Endothelial cell of umbilical vein (primary cell): ENCODE data around the gene GPR137C. TPM values are rescaled to one million over a fixed set of nuclear protein-coding genes. Genes with fewer than 3 reads are reported as not detected.

Source experiments
- BruUV-seq: library from RNA; stranded (reverse); fragments of 400-500 nt; replicated peaks from 2 replicates; lab custom pipeline; 2021; lab: Mats Ljungman, UMichigan
- CTCF ChIA-PET: fragments of 300-600, 350-600 bp; sonication (Branson Sonifier 250); formaldehyde crosslinking; loops from one replicate; lab custom pipeline; 2021; ENCODE audit warnings: antibody characterized with exemption, inconsistent platforms; lab: Charles Lee
- POLR2A ChIA-PET: fragments of 300-600, 350-600 bp; sonication (Branson Sonifier 250); formaldehyde crosslinking; loops from one replicate; lab custom pipeline; 2021; ENCODE audit warnings: antibody characterized with exemption, inconsistent platforms; lab: Charles Lee
- DNase-seq: peaks from one replicate; pipeline ENCODE4 v3.0.0-alpha.2; 2011; ENCODE audit warnings: low read depth, low spot score
- FAIRE-seq: peaks from 2 replicates; lab custom pipeline; 2011; peaks lifted over from hg19 to GRCh38; lab: Jason Lieb, UNC
- H2AFZ ChIP-seq: 2 replicates; pipeline ENCODE4 v1.6.0; 2012; ENCODE audit warnings: low read depth, low read length, control low read depth, inconsistent platforms
- H3K27ac ChIP-seq: 2 replicates; pipeline ENCODE4 v1.5.1; 2011; ENCODE audit warnings: low read depth, mild to moderate bottlenecking, control low read depth, low read length, moderate library complexity; ENCODE audit not compliant: insufficient read depth
- H3K27me3 ChIP-seq, 2 experiments: 2 replicates each; pipeline versions ENCODE4 v1.6.0 to v1.6.1; 2011; ENCODE audit warnings: low read length in 2 of 2, mixed read lengths in 1 of 2; ENCODE audit not compliant: control insufficient read depth in 2 of 2, insufficient read depth in 2 of 2
- H3K36me3 ChIP-seq, 2 experiments: 2 replicates in 1 of 2; 3 replicates in 1 of 2; pipeline ENCODE4 v1.5.1; 2011; ENCODE audit warnings: low read length in 2 of 2, mild to moderate bottlenecking in 1 of 2, moderate library complexity in 1 of 2; ENCODE audit not compliant: control insufficient read depth in 2 of 2, insufficient read depth in 2 of 2; ENCODE audit errors: extremely low read depth in 1 of 2
- H3K4me1 ChIP-seq: 3 replicates; pipeline ENCODE4 v1.5.1; 2011; ENCODE audit warnings: mild to moderate bottlenecking, low read length; ENCODE audit not compliant: control insufficient read depth, insufficient read depth; ENCODE audit errors: extremely low read depth
- H3K4me2 ChIP-seq: 2 replicates; pipeline ENCODE4 v1.6.1; 2011; ENCODE audit warnings: low read length, control low read depth, mixed read lengths; ENCODE audit not compliant: insufficient read depth
- H3K4me3 ChIP-seq, 3 experiments: fragments of 200-600 bp in 1 of 3; sonication (generic), shearing (Covaris generic) in 1 of 3; replicated peaks in 1 of 3; 2 replicates each; pipeline ENCODE4 v1.5.1; 2011 to 2016; ENCODE audit warnings: control low read depth in 3 of 3, low read length in 3 of 3, mild to moderate bottlenecking in 2 of 3, inconsistent platforms in 1 of 3, low read depth in 1 of 3, moderate library complexity in 1 of 3; ENCODE audit not compliant: insufficient read depth in 1 of 3
- H3K79me2 ChIP-seq: 2 replicates; pipeline ENCODE4 v1.6.0; 2012; ENCODE audit warnings: low read length, inconsistent platforms; ENCODE audit not compliant: control insufficient read depth, insufficient read depth
- H3K9ac ChIP-seq: replicated peaks from 2 replicates; pipeline ENCODE3; 2011; ENCODE audit warnings: low read length, control low read depth; ENCODE audit not compliant: insufficient read depth; ENCODE audit errors: extremely low read depth
- H3K9me1 ChIP-seq: replicated peaks from 3 replicates; pipeline ENCODE4 v1.6.0; 2011; ENCODE audit warnings: mild to moderate bottlenecking, low read length; ENCODE audit not compliant: control insufficient read depth, insufficient read depth; ENCODE audit errors: extremely low read depth
- H3K9me3 ChIP-seq: replicated peaks from 2 replicates; pipeline ENCODE4 v1.5.1; 2012; ENCODE audit warnings: low read length, inconsistent platforms; ENCODE audit not compliant: control insufficient read depth, insufficient read depth
- H4K20me1 ChIP-seq: replicated peaks from 2 replicates; pipeline ENCODE3; 2011; ENCODE audit warnings: mild to moderate bottlenecking, low read length; ENCODE audit not compliant: control insufficient read depth, insufficient read depth; ENCODE audit errors: extremely low read depth
- EZH2 ChIP-seq: IDR thresholded peaks from 2 replicates; pipeline ENCODE4 v1.6.1; 2012; ENCODE audit warnings: borderline replicate concordance, low read depth, mild to moderate bottlenecking, moderate library complexity, low read length, inconsistent platforms; ENCODE audit not compliant: severe bottlenecking
- FOS ChIP-seq: IDR thresholded peaks from 2 replicates; pipeline ENCODE4 v1.6.1; 2011; ENCODE audit warnings: mild to moderate bottlenecking, low read length, moderate library complexity, borderline replicate concordance; ENCODE audit not compliant: insufficient read depth
- GATA2 ChIP-seq: IDR thresholded peaks from 2 replicates; pipeline ENCODE4 v1.7.0; 2011; ENCODE audit warnings: low read depth, mild to moderate bottlenecking, moderate library complexity, mixed read lengths, low read length; ENCODE audit not compliant: insufficient read length, insufficient read depth
- JUN ChIP-seq: IDR thresholded peaks from 2 replicates; pipeline ENCODE4 v1.6.1; 2011; ENCODE audit warnings: borderline replicate concordance, low read depth; ENCODE audit not compliant: insufficient read length, insufficient read depth
- MYC ChIP-seq: IDR thresholded peaks from one replicate; pipeline ENCODE4 v1.6.1; 2011; ENCODE audit warnings: mild to moderate bottlenecking, low read depth, low read length
- POLR2A ChIP-seq: IDR thresholded peaks from 2 replicates; pipeline ENCODE4 v1.6.1; 2012; ENCODE audit warnings: low read depth, mild to moderate bottlenecking, control low read depth, low read length
- POLR2AphosphoS5 ChIP-seq: IDR thresholded peaks from 2 replicates; pipeline ENCODE4 v1.6.1; 2012; ENCODE audit warnings: low read depth, mild to moderate bottlenecking, control low read depth, low read length, moderate library complexity; ENCODE audit not compliant: insufficient read depth
- dilution Hi-C: fragments of 300-500 bp; cut with MboI; formaldehyde crosslinking; loops from one replicate; pipeline ENCODE4 v1.15.0; 2019; ENCODE audit warnings: low sequenced_read_pairs; ENCODE audit not compliant: extremely low pct_ligation_motif_present
- intact Hi-C: fragments of 100-400 bp; cut with micrococcal nuclease; formaldehyde crosslinking; loops from one replicate; pipeline ENCODE4 v1.10.0; 2022
- polyA plus RNA-seq, 4 experiments: library from polyadenylated mRNA; depleted of rRNA in 3 of 4; stranded (reverse) in 3 of 4; unstranded in 1 of 4; fragments of >200 nt; gene quantifications; 2 replicates each; pipeline versions ENCODE4 v1.2.1 to v1.2.3, GENCODE V29; 2011 to 2012; ENCODE audit warnings: missing spikeins in 1 of 4
- total RNA-seq: library from RNA; stranded (reverse); gene quantifications from 2 replicates; pipeline ENCODE4 v1.2.3, GENCODE V29; 2021
- TF ChIP-seq, protein P1 (sequence below): IDR thresholded peaks from 2 replicates; pipeline ENCODE4 v1.6.1; 2011; ENCODE audit not compliant: insufficient read depth, insufficient read length
- TF ChIP-seq, protein P2 (sequence below), 2 donors: IDR thresholded peaks; 1 replicate in 1 of 2; 2 replicates in 1 of 2; pipeline ENCODE4 v1.5.1; 2011; ENCODE audit warnings: low read length in 2 of 2, mild to moderate bottlenecking in 2 of 2, moderate library complexity in 2 of 2, control low read depth in 1 of 2, inconsistent platforms in 1 of 2, low read depth in 1 of 2; ENCODE audit not compliant: insufficient read depth in 1 of 2; ENCODE audit errors: extremely low read depth in 1 of 2

The GPR137C gene
- total and polyA plus RNA-seq, 2 donors (not counting 3 experiments of a cell fraction or from before 2014, with no cell fraction given), result 1.5 to 5.7 TPM

DNA sequence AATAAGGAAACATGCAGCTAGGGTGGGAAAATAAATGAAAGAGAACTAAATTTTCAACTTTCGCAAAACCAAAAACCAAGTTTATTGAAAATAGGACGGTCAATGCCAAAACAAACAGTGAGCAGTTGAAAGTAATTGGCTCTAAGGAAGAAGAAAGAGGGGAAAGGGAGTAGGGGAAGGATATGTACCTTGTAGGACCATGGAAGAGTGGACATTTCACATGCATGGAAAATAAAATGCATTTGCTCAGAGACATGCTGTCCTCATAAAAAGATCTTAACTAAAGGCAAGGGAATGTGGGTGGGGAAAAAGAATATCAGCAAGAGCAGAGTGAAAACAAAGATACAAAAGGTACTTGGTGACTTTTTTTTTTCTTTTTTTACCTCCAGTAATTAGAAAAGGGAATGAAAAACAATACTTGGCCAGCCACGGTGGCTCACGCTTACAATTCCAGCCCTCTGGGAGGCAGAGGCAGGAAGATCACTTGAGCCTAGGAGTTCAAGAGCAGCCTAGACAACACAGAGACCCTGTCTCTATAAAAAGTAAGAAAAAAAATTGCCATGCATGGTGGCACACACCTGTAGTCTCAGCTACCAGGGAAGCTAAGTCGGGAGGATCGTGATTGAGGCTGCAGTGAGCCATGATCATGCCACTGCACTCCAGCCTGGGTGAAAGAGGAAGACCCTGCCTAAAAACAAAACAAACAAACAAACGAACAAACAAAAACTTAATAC, 6.9 kb upstream of the GPR137C start:
- POLR2A ChIA-PET, result no interaction called here
- FAIRE-seq (no peak), DNase-seq (no peak)
- H2AFZ ChIP-seq, result no peak overlapping the region
- BruUV-seq, result no TSS peak
- no peaks in the 10 kb centered on the region for H3K79me2 ChIP-seq
- H3K4me3 ChIP-seq, result no peak overlapping the region
- no peaks in the 10 kb centered on the region for H3K36me3 ChIP-seq
- CTCF ChIA-PET, result no interaction called here
- no peaks in the 10 kb centered on the region for H3K9me3 ChIP-seq
- no peak overlapping the region for H3K27ac ChIP-seq
- H3K4me2 ChIP-seq, result no peak overlapping the region
- dilution Hi-C loops (no loop called here), intact Hi-C loops (no loop called here)
- TF ChIP-seq POLR2A (no peak), MYC (no peak), GATA2 (no peak), FOS (no peak), EZH2 (no peak), JUN (no peak), POLR2AphosphoS5 (no peak)
- TF ChIP-seq, protein P1, sequence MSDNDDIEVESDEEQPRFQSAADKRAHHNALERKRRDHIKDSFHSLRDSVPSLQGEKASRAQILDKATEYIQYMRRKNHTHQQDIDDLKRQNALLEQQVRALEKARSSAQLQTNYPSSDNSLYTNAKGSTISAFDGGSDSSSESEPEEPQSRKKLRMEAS, result no peak
- TF ChIP-seq, protein P2, sequence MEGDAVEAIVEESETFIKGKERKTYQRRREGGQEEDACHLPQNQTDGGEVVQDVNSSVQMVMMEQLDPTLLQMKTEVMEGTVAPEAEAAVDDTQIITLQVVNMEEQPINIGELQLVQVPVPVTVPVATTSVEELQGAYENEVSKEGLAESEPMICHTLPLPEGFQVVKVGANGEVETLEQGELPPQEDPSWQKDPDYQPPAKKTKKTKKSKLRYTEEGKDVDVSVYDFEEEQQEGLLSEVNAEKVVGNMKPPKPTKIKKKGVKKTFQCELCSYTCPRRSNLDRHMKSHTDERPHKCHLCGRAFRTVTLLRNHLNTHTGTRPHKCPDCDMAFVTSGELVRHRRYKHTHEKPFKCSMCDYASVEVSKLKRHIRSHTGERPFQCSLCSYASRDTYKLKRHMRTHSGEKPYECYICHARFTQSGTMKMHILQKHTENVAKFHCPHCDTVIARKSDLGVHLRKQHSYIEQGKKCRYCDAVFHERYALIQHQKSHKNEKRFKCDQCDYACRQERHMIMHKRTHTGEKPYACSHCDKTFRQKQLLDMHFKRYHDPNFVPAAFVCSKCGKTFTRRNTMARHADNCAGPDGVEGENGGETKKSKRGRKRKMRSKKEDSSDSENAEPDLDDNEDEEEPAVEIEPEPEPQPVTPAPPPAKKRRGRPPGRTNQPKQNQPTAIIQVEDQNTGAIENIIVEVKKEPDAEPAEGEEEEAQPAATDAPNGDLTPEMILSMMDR (IDR thresholded peaks at IDR 0.05; ENCODE audit: extremely low read depth in 1 of 2, insufficient read depth in 1 of 2, low read depth in 1 of 2, low read length in 2 of 2), result no peak
- H3K9ac ChIP-seq, result no peak overlapping the region
- no peaks in the 10 kb centered on the region for H4K20me1 ChIP-seq
- H3K4me1 ChIP-seq, result no peaks in the 10 kb centered on the region
- H3K9me1 ChIP-seq, result no peaks in the 10 kb centered on the region
- no peaks in the 10 kb centered on the region for H3K27me3 ChIP-seq
